NCI-H2227 (cell line): ENCODE measurements around the gene ZSCAN1.

Experiments used
- DNase-seq: peaks from one replicate; lab custom pipeline; 2025; ENCODE audit not compliant: unreplicated experiment; lab: John Stamatoyannopoulos, UW

ZSCAN1 gene

GRCh38 chr19:58040751-58041525 lies 7.1 kb downstream of the ZSCAN1 start:
- DNase-seq, result no peak

GRCh38 chr19:58042495-58043340 lies 8.9 kb downstream of the ZSCAN1 start:
- DNase-seq, result no peak

DNA sequence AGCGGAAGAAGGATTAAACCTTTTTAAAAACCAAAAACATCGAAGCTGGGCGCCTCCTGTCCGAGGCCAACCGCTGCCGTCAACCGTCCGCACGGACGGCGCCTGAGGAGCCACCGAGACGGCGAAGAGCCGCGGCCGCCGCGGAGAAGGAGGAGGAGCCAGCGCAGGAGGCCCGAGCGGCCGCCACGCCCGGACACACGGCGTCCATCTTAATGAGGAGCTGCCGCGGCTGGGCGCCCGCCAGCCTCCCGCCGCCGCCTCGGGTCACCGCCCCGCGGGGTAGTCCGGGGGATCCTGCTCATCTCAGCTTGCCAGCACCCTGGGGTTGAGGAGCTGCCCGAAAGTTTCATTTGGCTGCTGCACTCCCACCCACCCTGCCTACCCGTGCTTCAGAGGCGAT lies 10.6 kb downstream of the ZSCAN1 start:
- no peak for DNase-seq

GRCh38 chr19:58044886-58045285 lies 11.1 kb downstream of the ZSCAN1 start:
- no peak for DNase-seq

DNA sequence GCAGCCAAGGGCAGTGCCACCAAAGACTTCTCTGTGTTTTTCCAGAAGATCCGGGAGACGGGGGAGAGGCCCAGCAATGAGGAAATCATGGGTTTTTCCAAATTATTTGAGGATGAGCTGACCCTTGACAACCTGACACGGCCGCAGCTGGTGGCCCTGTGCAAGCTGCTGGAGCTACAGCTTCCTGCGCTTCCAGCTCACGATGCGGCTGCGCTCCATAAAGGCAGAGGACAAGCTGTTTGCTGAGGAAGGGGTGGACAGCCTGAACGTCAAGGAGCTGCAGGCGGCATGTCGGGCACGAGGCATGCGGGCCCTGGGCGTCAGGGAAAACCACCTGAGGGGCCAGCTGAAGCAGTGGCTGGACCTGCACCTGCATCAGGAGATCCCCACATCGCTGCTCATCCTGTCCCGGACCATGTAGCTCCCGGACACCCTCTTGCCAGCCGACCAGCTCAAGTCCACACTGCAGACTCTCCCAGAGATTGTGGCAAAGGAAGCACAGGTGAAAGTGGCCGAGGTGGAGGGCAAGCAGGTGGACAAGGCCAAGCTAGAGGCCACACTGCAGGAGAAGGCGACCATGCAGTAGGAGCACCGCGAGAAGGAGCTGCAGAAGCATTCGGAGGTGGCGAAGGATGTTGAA lies 11.7 kb downstream of the ZSCAN1 start:
- DNase-seq, result no peak

DNA sequence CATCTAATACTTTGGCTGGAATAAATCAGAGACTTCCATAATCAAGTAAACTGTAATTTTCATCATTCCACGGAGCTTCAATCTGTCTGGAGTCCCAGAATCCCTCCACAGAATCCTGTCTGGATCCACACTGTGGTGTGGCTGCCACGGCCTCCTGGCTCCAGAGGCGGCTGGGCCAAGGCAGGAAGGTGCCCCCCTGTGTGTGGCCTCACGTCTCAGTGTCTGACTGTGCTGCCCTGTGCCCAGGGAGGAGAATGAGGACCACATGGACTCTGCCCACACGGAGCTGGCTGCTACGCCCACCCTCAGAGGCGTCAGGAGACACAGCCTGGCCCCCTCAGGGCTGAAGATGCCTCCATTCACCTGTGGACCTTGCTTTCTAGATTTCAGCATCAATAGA lies 13.0 kb downstream of the ZSCAN1 start:
- DNase-seq, result no peak

DNA sequence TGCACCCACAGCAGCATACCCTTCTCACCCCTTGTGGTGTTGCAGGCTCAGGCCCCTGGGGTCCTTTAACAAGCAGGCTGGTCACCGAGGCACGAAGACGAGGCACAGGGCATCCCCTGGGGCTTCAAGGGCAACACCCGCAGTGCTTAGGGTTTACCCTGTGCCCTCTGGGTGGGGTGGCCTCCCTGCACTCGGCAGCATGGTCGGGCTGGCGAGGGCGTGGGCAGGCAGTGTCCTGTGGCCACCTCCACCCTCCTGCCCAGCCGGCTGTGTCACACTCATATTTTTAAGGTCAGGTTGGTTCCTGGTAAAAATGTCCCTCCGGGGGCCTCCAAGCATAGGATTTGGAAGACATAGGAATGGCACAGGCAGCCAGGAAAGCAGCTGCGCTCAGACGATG lies 13.8 kb downstream of the ZSCAN1 start:
- no peak for DNase-seq

GRCh38 chr19:58052256-58052655 lies 18.4 kb downstream of the ZSCAN1 start:
- DNase-seq, result no peak

DNA sequence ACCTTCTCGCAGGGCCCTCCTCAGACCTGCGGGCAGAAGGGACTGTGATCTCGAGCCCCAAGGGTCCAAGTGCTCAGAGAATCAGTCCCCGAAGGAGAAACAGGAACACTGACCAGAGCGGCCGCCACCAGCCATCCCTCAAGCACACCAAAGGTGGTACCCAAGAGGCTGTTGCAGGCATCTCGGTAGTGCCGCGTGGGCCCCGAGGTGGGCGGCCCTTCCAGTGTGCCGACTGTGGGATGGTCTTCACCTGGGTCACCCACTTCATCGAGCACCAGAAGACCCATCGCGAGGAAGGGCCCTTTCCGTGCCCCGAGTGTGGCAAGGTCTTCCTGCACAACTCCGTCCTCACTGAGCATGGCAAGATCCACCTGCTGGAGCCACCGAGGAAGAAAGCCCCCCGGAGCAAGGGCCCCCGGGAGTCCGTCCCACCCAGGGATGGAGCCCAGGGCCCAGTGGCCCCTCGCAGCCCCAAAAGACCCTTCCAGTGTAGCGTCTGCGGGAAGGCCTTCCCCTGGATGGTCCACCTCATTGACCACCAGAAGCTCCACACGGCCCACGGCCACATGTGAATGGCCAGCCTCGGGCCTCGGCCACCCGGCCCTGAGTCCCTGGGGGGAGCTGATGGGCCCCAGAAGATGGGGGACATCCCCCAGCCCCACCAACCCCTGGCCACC lies 19.8 kb downstream of the ZSCAN1 start:
- DNase-seq, result no peak

- peak; percentile 65 for DNase-seq
These were observed 21.4 kb downstream of the ZSCAN1 start for GRCh38 chr19:58054901-58055874.

DNA sequence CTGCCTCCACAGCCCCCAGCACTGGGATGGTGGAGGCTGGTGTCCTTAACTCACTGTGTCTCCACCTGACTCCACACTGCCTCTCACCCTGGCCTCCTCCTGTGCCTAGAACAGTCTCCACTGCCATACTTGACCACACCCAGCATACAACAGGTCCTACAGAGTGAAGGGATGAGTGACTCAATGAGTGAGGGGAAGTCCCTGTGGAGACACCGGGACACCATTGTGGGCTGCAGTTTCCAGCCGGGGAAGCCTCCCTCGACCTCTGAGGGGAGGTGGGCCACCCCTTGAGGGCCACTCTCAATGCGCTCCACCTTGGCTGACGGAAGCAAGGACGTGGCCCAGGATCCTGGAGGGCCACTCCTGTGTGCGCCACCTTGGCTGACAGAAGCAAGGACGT lies 22.4 kb downstream of the ZSCAN1 start:
- DNase-seq, result no peak

GRCh38 chr19:58056861-58057260 lies 23.0 kb downstream of the ZSCAN1 start:
- DNase-seq, result no peak

- DNase-seq, result no peak
These were observed 24.6 kb downstream of the ZSCAN1 start for GRCh38 chr19:58058467-58058866.

DNA sequence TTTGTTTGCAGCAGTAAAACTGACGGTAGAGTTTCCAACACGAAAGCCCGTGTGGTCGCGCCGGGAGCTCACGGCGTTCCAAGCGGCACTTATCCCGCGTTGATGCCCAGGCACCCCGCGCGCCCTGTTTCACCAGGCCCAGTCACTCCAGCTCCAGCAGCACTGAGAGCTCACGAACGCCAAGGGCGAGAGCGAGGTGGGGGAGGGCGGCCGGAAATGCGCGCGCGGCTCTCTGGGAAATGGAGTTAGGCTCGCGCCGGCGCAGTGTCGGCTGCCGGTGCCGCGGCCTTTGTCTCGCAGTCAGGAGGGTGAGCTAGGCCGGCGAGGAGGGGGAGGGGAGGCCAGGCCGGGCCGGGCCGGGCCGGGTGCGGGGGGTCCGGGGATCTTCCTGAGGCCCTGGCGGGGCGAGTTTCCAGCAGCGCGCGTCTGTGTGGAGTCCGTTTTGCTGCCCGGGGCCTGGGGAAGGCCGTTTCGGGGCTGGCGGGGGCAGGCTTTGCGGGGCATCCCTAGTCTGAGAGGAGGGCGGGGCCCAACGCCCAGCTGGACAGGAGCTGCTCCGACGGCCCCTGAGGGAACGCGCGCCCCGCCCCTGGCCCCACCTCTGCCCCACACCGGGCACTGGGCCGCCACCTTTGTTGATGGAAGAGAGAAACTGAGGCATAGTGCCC lies 25.3 kb downstream of the ZSCAN1 start, which contains the start of gene ZNF135:
Gene ZNF135 (plus strand): TSS at position 280 of the 668 bp plus-strand sequence. CDS start 721 bp downstream, outside the sequence.
- DNase-seq, result peak; percentile 89

GRCh38 chr19:58059671-58060078 lies 25.9 kb downstream of the ZSCAN1 start:
- DNase-seq, result no peak

DNA sequence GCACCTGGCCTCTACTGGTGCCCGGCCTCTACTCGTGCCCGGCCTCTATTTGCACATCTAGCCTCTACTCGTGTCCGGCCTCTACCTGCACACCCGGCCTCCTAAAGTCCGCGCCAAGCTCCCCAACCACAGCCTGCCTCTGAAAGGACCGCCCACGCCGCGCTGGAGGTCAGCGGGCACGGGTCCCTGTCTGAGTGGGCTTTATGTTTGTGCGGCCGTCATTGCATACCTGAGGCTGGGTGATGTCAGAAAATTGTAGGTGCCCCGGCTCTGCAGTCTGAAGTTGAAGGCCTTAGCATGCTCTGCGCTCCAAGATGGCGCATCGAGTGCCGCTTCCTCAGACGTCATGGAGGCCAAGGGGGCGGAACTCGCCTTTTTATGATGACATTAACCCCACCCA lies 26.4 kb downstream of the ZSCAN1 start:
- DNase-seq, result no peak

DNA sequence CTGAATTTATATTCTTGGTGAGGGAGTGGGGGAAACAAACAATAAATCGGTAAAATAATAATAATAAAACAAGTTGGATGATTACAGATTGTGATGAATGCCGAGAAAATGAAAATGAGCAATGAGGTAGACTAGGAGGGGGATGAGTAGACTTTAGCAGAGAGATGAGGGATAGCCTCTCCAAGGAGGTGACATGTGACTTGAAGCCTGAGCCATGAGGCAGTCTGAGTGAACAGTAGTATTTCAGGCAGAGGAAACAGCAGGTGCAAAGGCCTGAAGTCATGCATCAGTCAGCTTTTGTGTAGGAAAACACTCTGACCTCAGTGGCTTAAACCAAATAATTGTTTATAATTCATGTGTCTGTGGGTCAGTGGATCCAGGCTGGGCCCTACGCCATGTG lies 29.9 kb downstream of the ZSCAN1 start:
- DNase-seq, result no peak

- no peak for DNase-seq
These were observed 33.6 kb downstream of the ZSCAN1 start for GRCh38 chr19:58067240-58067912.

GRCh38 chr19:58079792-58080191 lies 46.0 kb downstream of the ZSCAN1 start:
- DNase-seq, result no peak
